Measurements from ENCODE around the gene TTC1. TPM values are rescaled to one million over a fixed set of nuclear protein-coding genes. Genes with fewer than 3 reads are reported as not detected.

TTC1 gene
- polyA plus RNA-seq, 1 of the 3 experiments (the other 2 are of a cell fraction), result 37.0 TPM

GRCh38 chr5:160082614-160083500, 73.9 kb downstream of the TTC1 start (continued):
- no peak for TF ChIP-seq CTCF (IDR thresholded peaks at IDR 0.05)
- no peak for TF ChIP-seq RCOR1 (IDR thresholded peaks at IDR 0.05; ENCODE audit: low read length)
- TF ChIP-seq, protein P1, sequence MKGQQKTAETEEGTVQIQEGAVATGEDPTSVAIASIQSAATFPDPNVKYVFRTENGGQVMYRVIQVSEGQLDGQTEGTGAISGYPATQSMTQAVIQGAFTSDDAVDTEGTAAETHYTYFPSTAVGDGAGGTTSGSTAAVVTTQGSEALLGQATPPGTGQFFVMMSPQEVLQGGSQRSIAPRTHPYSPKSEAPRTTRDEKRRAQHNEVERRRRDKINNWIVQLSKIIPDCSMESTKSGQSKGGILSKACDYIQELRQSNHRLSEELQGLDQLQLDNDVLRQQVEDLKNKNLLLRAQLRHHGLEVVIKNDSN (IDR thresholded peaks at IDR 0.05; ENCODE audit: borderline replicate concordance, low read depth), result no peak
- no peak for TF ChIP-seq NRF1 (IDR thresholded peaks at IDR 0.05; ENCODE audit: low read depth, low read length)
- peak; percentile 74 for TF ChIP-seq REST (IDR thresholded peaks at IDR 0.05; ENCODE audit: low read depth, low read length)
- peak; percentile 83; the same call in 1 of the 2 replicates for TF ChIP-seq MEF2A (IDR thresholded peaks at IDR 0.05; ENCODE audit: borderline replicate concordance, low read depth)

DNA sequence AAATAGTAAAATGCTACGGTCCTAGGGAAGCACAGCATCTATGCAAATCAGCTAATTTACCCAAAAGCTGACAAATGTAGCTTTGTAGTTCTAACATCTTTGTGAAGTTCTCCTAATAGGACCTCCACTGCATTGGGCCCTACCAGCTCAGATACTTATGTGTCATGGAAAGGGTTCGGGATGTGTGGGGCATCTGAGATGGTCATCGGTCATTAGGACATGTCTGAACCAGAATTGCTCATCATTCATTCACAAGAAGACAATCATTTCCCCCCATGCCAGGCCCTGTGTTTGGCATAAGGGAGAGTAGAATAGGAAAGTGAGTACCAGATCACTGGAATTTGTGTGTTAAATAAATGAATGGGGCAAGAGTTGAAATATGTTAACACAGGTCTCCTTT, 74.6 kb downstream of the TTC1 start:
- POLR2A ChIA-PET, result interaction anchor here (0.6 kb wide), 1 partner anchor 18 kb away, joined by 4 read pairs; no protein-coding TSS in a partner anchor
- H3K27ac ChIP-seq (ENCODE audit: low read depth in 2 of 2, low read length in 1 of 2), result peak overlapping the region; percentile 54 to 72; a peak in 3 of 4 replicates

More for the DNA sequence above, 74.6 kb downstream of the TTC1 start:
- Histone ChIP-seq H3K4me1 (ENCODE audit: control insufficient read depth in 1 of 2, insufficient read depth in 2 of 2, low read depth in 1 of 2, low read length in 1 of 2) (peaks cover 0 to 21% of the 10 kb centered on the region in 2 experiments; a peak in 3 of 4 replicates), H3K9ac (peak overlapping the region; percentile 43; the same call in 1 of the 2 replicates), H3K79me2 (ENCODE audit: insufficient read depth) (peaks cover 34% of the 10 kb centered on the region), H4K20me1 (ENCODE audit: insufficient read depth) (no peaks in the 10 kb centered on the region), H3K4me2 (peak overlapping the region; percentile 58), H3K36me3 (replicated peaks in 1 of 2; ENCODE audit: control insufficient read depth in 1 of 2, insufficient read depth in 2 of 2, low read length in 1 of 2) (peaks cover 2% of the 10 kb centered on the region in 2 experiments), H2AFZ (ENCODE audit: low read depth) (0 out of 2 replicates have a peak overlapping the region, but pooled peaks have one; percentile 4), H3K9me2 (no peaks in the 10 kb centered on the region), H3K9me3 (no peaks in the 10 kb centered on the region), H3F3A (replicated peaks; ENCODE audit: insufficient read depth) (peaks cover 29% of the 10 kb centered on the region), H3K27me3 (ENCODE audit: insufficient read depth) (no peaks in the 10 kb centered on the region), H3K4me3 (ENCODE audit: low read depth in 2 of 2, low read length in 1 of 2) (peak overlapping the region; percentile 9 to 13; a peak in 1 of 4 replicates)
- CTCF ChIA-PET, result interaction anchor here (1.0 to 1.4 kb wide), 2 partner anchors 11 to 307 kb away, joined by 3 to 5 read pairs; no protein-coding TSS in a partner anchor
- WGBS (ENCODE audit: low lambda C conversion rate), result 11% methylated on average over 3 of the region's 3 CpGs
- TF ChIP-seq JUND (IDR thresholded peaks at IDR 0.05) (no peak), PBX3 (IDR thresholded peaks at IDR 0.05) (peak; percentile 51), FOSL2 (IDR thresholded peaks at IDR 0.05; ENCODE audit: borderline replicate concordance, low read depth) (peak; percentile 15; the same call in 1 of the 2 replicates), TEAD4 (IDR thresholded peaks at IDR 0.05; ENCODE audit: borderline replicate concordance, insufficient read depth) (0 out of 2 replicates have a peak, but pooled peaks have one; percentile 8), NFIC (IDR thresholded peaks at IDR 0.05; ENCODE audit: borderline replicate concordance) (no peak)
- DNase-seq, result no peak

Data from SK-N-SH (cell line).